Liver (tissue), 9 donors: Measurements from ENCODE around the gene RGS3. TPM values are rescaled to one million over a fixed set of nuclear protein-coding genes. Genes with fewer than 3 reads are reported as not detected.

ENCODE experiments used
- DNase-seq: peaks from one replicate; pipeline ENCODE4 v3.0.0-alpha.2; 2017; ENCODE audit warnings: low spot score
- H3K27ac ChIP-seq, 2 donors: one replicate each; pipeline ENCODE4 v1.7.0; 2013; ENCODE audit warnings: inconsistent platforms in 2 of 2, low read length in 2 of 2, control low read depth in 1 of 2, low read depth in 1 of 2, mild to moderate bottlenecking in 1 of 2
- H3K27me3 ChIP-seq, 4 donors: one replicate each; pipeline versions ENCODE4 v1.6.1 to v1.7.0; 2013; ENCODE audit warnings: low read length in 3 of 4, inconsistent platforms in 1 of 4, mild to moderate bottlenecking in 1 of 4, moderate library complexity in 1 of 4; ENCODE audit not compliant: control insufficient read depth in 4 of 4, insufficient read depth in 4 of 4
- H3K36me3 ChIP-seq, 4 donors: one replicate each; pipeline versions ENCODE4 v1.6.1 to v1.7.0; 2013; ENCODE audit warnings: low read length in 3 of 4, mild to moderate bottlenecking in 3 of 4, low read depth in 1 of 4, moderate library complexity in 1 of 4; ENCODE audit not compliant: control insufficient read depth in 4 of 4, insufficient read depth in 3 of 4
- H3K4me1 ChIP-seq, 4 donors: one replicate each; pipeline versions ENCODE4 v1.6.1 to v1.7.0; 2013; ENCODE audit warnings: low read length in 3 of 4, mild to moderate bottlenecking in 3 of 4, moderate library complexity in 1 of 4; ENCODE audit not compliant: control insufficient read depth in 4 of 4, insufficient read depth in 4 of 4
- H3K4me3 ChIP-seq, 3 donors: one replicate each; pipeline versions ENCODE4 v1.6.1 to v1.7.0; 2013; ENCODE audit warnings: low read length in 3 of 3, control low read depth in 1 of 3, low read depth in 1 of 3, mild to moderate bottlenecking in 1 of 3
- H3K9ac ChIP-seq, 2 donors: one replicate each; pipeline ENCODE4 v1.7.0; 2013; ENCODE audit warnings: low read length in 2 of 2, mild to moderate bottlenecking in 2 of 2, moderate library complexity in 2 of 2, control low read depth in 1 of 2, low read depth in 1 of 2
- H3K9me3 ChIP-seq, 4 donors: one replicate each; pipeline versions ENCODE4 v1.6.1 to v1.7.0; 2013; ENCODE audit warnings: low read length in 3 of 4; ENCODE audit not compliant: control insufficient read depth in 4 of 4
- CTCF ChIP-seq: fragments of 150-350 bp; IDR thresholded peaks from 2 replicates; pipeline ENCODE4 v1.5.1; 2017; ENCODE audit warnings: improper control_type of control experiment, low read depth, low read length; ENCODE audit not compliant: missing input control
- EGR1 ChIP-seq, 2 donors: IDR thresholded peaks; 2 replicates each; pipeline ENCODE4 v1.6.1; 2016 to 2018; ENCODE audit warnings: antibody characterized with exemption in 2 of 2, low read depth in 2 of 2
- FOXA1 ChIP-seq: IDR thresholded peaks from 2 replicates; pipeline ENCODE4 v1.6.1; 2016; ENCODE audit warnings: antibody characterized with exemption
- FOXA2 ChIP-seq: IDR thresholded peaks from 2 replicates; pipeline ENCODE4 v1.6.1; 2016; ENCODE audit warnings: antibody characterized with exemption
- HNF4A ChIP-seq, 2 donors: conservative IDR thresholded peaks; 2 replicates each; pipeline ENCODE4 v1.6.1; 2016; ENCODE audit warnings: antibody characterized with exemption in 2 of 2, mild to moderate bottlenecking in 2 of 2
- NR2F2 ChIP-seq: IDR thresholded peaks from 2 replicates; pipeline ENCODE4 v1.6.1; 2016; ENCODE audit warnings: antibody characterized with exemption
- RAD21 ChIP-seq, 2 donors: IDR thresholded peaks; 2 replicates each; pipeline ENCODE4 v1.6.1; 2016; ENCODE audit warnings: antibody characterized with exemption in 2 of 2, mild to moderate bottlenecking in 2 of 2
- REST ChIP-seq: IDR thresholded peaks from 2 replicates; pipeline ENCODE4 v1.6.1; 2016; ENCODE audit warnings: antibody characterized with exemption, mild to moderate bottlenecking
- RXRA ChIP-seq, 2 donors: IDR thresholded peaks; 2 replicates each; pipeline ENCODE4 v1.6.1; 2017 to 2018; ENCODE audit warnings: antibody characterized with exemption in 2 of 2, mild to moderate bottlenecking in 1 of 2
- TAF1 ChIP-seq: conservative IDR thresholded peaks from 2 replicates; pipeline ENCODE4 v1.6.1; 2016; ENCODE audit warnings: antibody characterized with exemption, mild to moderate bottlenecking
- YY1 ChIP-seq: IDR thresholded peaks from 2 replicates; pipeline ENCODE4 v1.6.1; 2016; ENCODE audit warnings: antibody characterized with exemption, mild to moderate bottlenecking
- WGBS: extraction: QIAGEN DNeasy Blood & Tissue Kit; methylation state at CpG from one replicate; pipeline ENCODE4 v1.1.7; 2013; 5-methylcytosine and 5-hydroxymethylcytosine counted together
- polyA plus RNA-seq, 2 donors: library from polyadenylated mRNA; stranded (reverse) in 1 of 2; unstranded in 1 of 2; fragments of 200-250 nt in 1 of 2; fragments of >200 nt in 1 of 2; fragmentation: Nextera tagmentation in 1 of 2; extraction: Ambion mirVana in 1 of 2; gene quantifications; one replicate each; pipeline versions ENCODE4 v1.2.1 to v1.2.3, GENCODE V29; 2013 to 2015
- total RNA-seq, 2 donors: library from RNA; depleted of rRNA; stranded (reverse); fragments of >200 nt; gene quantifications; one replicate each; pipeline ENCODE4 v1.2.3, GENCODE V29; 2014
- TF ChIP-seq, protein P1 (sequence below): IDR thresholded peaks from 2 replicates; pipeline ENCODE4 v1.6.1; 2016; ENCODE audit warnings: antibody characterized with exemption
- TF ChIP-seq, protein P2 (sequence below): IDR thresholded peaks from 2 replicates; pipeline ENCODE4 v1.6.1; 2016; ENCODE audit warnings: antibody characterized with exemption
- TF ChIP-seq, protein P3 (sequence below): IDR thresholded peaks from 2 replicates; pipeline ENCODE4 v1.6.1; 2016; ENCODE audit warnings: antibody characterized with exemption
- donor health status: healthy.
- donor health status: healthy.
- donor health status: healthy.
- donor health status: healthy.
- donor health status: healthy.

The RGS3 gene
- total and polyA plus RNA-seq, 4 donors, result 13.0 to 65.0 (median 28.3) TPM

DNA sequence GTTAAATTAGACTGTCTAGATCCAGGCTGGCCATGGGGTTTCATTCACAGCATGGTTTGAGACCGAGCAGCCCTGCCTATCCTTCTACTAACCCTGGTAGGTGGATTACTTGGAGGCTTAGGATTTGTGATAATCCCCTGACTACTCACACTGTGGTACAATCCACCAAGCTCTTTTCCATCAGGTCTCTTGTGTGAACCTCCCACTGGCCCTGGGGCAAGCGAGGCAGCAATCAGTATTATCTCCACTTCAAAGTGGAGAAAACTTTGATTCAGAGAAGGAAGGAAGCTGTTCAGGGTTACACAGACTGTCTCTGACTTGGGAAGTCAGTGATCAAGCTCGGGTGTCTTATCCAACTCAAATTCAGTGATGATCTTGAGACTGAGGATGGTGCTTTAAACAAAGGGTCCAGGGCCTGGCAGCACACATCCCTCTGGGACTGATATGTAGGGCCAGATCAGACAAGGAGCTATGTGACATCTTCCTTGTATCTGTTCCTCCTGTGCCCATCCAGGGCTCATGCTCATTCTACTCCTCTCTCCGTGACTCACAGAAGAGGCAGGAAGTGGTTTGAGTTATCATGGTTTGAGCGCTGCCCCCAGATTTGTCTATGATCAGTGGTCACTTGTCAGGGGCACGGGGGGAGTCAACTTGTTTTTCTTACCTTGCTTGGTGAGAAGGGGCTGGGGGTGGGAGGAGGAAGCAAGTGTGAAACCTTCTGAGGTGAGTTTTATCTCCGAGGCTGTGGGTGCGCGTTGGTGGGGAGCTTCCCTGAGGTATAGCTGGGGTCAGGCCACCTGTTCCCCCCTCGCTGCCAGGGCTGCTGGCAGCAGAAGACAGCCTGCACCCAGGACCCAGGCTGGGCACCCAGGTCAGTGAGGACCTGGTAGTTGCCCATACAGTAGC, 48.6 kb downstream of the RGS3 start:
- H3K27ac ChIP-seq, result no peak overlapping the region
- H3K4me3 ChIP-seq, result no peak overlapping the region
- no peak overlapping the region for H3K9ac ChIP-seq
- WGBS, result 79% methylated on average over 10 of the region's 10 CpGs
- no peaks in the 10 kb centered on the region for H3K9me3 ChIP-seq
- no peaks in the 10 kb centered on the region for H3K27me3 ChIP-seq
- H3K4me1 ChIP-seq, result peaks cover 13 to 31% (median 24%) of the 10 kb centered on the region in 4 donors
- TF ChIP-seq, protein P1, sequence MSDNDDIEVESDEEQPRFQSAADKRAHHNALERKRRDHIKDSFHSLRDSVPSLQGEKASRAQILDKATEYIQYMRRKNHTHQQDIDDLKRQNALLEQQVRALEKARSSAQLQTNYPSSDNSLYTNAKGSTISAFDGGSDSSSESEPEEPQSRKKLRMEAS, result no peak
- H3K36me3 ChIP-seq, result peaks cover 0 to 2% (median under 1%) of the 10 kb centered on the region in 4 donors
- DNase-seq, result no peak

DNA sequence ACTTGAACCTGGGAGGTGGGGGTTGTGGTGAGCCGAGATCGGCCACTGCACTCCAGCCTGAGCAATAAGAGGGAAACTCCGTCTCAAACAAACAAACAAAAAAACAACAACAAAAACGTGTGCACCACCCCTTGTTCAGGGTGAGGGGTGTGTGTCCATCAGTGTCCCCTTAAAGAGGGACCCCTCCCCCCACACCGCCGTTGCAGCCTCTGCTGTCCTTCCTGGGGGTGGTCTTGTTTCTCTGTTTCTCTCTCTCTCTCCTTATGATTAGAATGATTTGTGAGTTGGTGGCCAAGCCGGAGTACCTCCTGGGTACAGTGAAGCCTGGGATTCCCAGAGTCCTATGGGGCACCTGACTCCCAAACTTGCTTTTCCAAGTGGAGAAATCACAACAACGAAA, 49.6 kb downstream of the RGS3 start:
- no peak overlapping the region for H3K4me3 ChIP-seq
- H3K9ac ChIP-seq, result no peak overlapping the region
- no peak for DNase-seq
- H3K9me3 ChIP-seq, result no peaks in the 10 kb centered on the region
- H3K36me3 ChIP-seq, result peaks cover 0 to 2% (median under 1%) of the 10 kb centered on the region in 4 donors
- WGBS, result 89% methylated on average over 8 of the region's 8 CpGs
- H3K4me1 ChIP-seq, result peaks cover 7 to 24% (median 18%) of the 10 kb centered on the region in 4 donors
- no peak for TF ChIP-seq EGR1 (IDR thresholded peaks at IDR 0.05; ENCODE audit: low read depth in 2 of 2)
- TF ChIP-seq NR2F2, result no peak
- no peak for TF ChIP-seq FOXA2
- TF ChIP-seq TAF1, result no peak
- TF ChIP-seq, protein P2, sequence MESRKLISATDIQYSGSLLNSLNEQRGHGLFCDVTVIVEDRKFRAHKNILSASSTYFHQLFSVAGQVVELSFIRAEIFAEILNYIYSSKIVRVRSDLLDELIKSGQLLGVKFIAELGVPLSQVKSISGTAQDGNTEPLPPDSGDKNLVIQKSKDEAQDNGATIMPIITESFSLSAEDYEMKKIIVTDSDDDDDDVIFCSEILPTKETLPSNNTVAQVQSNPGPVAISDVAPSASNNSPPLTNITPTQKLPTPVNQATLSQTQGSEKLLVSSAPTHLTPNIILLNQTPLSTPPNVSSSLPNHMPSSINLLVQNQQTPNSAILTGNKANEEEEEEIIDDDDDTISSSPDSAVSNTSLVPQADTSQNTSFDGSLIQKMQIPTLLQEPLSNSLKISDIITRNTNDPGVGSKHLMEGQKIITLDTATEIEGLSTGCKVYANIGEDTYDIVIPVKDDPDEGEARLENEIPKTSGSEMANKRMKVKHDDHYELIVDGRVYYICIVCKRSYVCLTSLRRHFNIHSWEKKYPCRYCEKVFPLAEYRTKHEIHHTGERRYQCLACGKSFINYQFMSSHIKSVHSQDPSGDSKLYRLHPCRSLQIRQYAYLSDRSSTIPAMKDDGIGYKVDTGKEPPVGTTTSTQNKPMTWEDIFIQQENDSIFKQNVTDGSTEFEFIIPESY, result no peak
- no peak for TF ChIP-seq YY1
- no peak for TF ChIP-seq FOXA1
- TF ChIP-seq, protein P3, sequence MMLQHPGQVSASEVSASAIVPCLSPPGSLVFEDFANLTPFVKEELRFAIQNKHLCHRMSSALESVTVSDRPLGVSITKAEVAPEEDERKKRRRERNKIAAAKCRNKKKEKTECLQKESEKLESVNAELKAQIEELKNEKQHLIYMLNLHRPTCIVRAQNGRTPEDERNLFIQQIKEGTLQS, result no peak
- no peak for TF ChIP-seq REST
- no peak for TF ChIP-seq HNF4A (conservative IDR thresholded peaks at IDR 0.05)
- TF ChIP-seq, protein P1, result no peak
- no peak for TF ChIP-seq RAD21 (IDR thresholded peaks at IDR 0.05)
- TF ChIP-seq CTCF, result no peak
- no peak for TF ChIP-seq RXRA (IDR thresholded peaks at IDR 0.05)
- H3K27ac ChIP-seq, result no peak overlapping the region
- H3K27me3 ChIP-seq, result no peaks in the 10 kb centered on the region
